ENCODE measurements around the gene GPR25.

GPR25 gene

GRCh38 chr1:200834383-200834782, 38.4 kb upstream of the GPR25 start (continued):
- TF ChIP-seq, protein P1, sequence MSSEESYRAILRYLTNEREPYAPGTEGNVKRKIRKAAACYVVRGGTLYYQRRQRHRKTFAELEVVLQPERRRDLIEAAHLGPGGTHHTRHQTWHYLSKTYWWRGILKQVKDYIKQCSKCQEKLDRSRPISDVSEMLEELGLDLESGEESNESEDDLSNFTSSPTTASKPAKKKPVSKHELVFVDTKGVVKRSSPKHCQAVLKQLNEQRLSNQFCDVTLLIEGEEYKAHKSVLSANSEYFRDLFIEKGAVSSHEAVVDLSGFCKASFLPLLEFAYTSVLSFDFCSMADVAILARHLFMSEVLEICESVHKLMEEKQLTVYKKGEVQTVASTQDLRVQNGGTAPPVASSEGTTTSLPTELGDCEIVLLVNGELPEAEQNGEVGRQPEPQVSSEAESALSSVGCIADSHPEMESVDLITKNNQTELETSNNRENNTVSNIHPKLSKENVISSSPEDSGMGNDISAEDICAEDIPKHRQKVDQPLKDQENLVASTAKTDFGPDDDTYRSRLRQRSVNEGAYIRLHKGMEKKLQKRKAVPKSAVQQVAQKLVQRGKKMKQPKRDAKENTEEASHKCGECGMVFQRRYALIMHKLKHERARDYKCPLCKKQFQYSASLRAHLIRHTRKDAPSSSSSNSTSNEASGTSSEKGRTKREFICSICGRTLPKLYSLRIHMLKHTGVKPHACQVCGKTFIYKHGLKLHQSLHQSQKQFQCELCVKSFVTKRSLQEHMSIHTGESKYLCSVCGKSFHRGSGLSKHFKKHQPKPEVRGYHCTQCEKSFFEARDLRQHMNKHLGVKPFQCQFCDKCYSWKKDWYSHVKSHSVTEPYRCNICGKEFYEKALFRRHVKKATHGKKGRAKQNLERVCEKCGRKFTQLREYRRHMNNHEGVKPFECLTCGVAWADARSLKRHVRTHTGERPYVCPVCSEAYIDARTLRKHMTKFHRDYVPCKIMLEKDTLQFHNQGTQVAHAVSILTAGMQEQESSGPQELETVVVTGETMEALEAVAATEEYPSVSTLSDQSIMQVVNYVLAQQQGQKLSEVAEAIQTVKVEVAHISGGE (tag by site-specific recombination; conservative IDR thresholded peaks at IDR 0.05; ENCODE audit: low read depth), result no peak
- TF ChIP-seq ZNF600 (tag by site-specific recombination; IDR thresholded peaks at IDR 0.05), result no peak
- TF ChIP-seq ZNF2 (tag by site-specific recombination; IDR thresholded peaks at IDR 0.05), result no peak
- TF ChIP-seq, protein P2, sequence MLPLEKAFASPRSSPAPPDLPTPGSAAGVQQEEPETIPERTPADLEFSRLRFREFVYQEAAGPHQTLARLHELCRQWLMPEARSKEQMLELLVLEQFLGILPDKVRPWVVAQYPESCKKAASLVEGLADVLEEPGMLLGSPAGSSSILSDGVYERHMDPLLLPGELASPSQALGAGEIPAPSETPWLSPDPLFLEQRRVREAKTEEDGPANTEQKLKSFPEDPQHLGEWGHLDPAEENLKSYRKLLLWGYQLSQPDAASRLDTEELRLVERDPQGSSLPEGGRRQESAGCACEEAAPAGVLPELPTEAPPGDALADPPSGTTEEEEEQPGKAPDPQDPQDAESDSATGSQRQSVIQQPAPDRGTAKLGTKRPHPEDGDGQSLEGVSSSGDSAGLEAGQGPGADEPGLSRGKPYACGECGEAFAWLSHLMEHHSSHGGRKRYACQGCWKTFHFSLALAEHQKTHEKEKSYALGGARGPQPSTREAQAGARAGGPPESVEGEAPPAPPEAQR (tag by site-specific recombination; IDR thresholded peaks at IDR 0.05), result no peak
- no peak for TF ChIP-seq ZNF785 (tag by site-specific recombination; IDR thresholded peaks at IDR 0.05)
- TF ChIP-seq ZNF830 (tag by site-specific recombination; IDR thresholded peaks at IDR 0.05; ENCODE audit: low read depth), result no peak
- no peak for TF ChIP-seq ZNF777 (tag by site-specific recombination; IDR thresholded peaks at IDR 0.05; ENCODE audit: borderline replicate concordance)
- no peak for TF ChIP-seq ZNF707 (tag by site-specific recombination; IDR thresholded peaks at IDR 0.05)
- no peak for TF ChIP-seq ZNF146 (tag by site-specific recombination; IDR thresholded peaks at IDR 0.05)
- no peak for TF ChIP-seq ZBTB7A (tag by site-specific recombination; IDR thresholded peaks at IDR 0.05; ENCODE audit: low read depth)

GRCh38 chr1:200836213-200836612, 36.6 kb upstream of the GPR25 start:
- H3K36me3 ChIP-seq (ENCODE audit: control insufficient read depth in 2 of 2, insufficient read depth in 1 of 2, low read length in 2 of 2), result peaks cover 10 to 11% of the 10 kb centered on the region in 2 experiments; a peak in 2 of 3 replicates
- no peaks in the 10 kb centered on the region for H3K9me3 ChIP-seq (ENCODE audit: control insufficient read depth, insufficient read depth, low read depth, low read length)
- no peaks in the 10 kb centered on the region for H3K4me1 ChIP-seq (ENCODE audit: control insufficient read depth, insufficient read depth, low read length)
- no peak overlapping the region for H3K4me3 ChIP-seq (ENCODE audit: low read depth, low read length)
- CTCF ChIA-PET, result interaction anchor here (0.6 to 0.8 kb wide), 2 partner anchors 184 to 206 kb away, joined by 3 to 6 read pairs; no protein-coding TSS in a partner anchor
- POLR2A ChIA-PET, result no interaction called here
- no peak overlapping the region for H3K27ac ChIP-seq (ENCODE audit: extremely low read depth, low read depth, low read length)
- TF ChIP-seq, protein P3, sequence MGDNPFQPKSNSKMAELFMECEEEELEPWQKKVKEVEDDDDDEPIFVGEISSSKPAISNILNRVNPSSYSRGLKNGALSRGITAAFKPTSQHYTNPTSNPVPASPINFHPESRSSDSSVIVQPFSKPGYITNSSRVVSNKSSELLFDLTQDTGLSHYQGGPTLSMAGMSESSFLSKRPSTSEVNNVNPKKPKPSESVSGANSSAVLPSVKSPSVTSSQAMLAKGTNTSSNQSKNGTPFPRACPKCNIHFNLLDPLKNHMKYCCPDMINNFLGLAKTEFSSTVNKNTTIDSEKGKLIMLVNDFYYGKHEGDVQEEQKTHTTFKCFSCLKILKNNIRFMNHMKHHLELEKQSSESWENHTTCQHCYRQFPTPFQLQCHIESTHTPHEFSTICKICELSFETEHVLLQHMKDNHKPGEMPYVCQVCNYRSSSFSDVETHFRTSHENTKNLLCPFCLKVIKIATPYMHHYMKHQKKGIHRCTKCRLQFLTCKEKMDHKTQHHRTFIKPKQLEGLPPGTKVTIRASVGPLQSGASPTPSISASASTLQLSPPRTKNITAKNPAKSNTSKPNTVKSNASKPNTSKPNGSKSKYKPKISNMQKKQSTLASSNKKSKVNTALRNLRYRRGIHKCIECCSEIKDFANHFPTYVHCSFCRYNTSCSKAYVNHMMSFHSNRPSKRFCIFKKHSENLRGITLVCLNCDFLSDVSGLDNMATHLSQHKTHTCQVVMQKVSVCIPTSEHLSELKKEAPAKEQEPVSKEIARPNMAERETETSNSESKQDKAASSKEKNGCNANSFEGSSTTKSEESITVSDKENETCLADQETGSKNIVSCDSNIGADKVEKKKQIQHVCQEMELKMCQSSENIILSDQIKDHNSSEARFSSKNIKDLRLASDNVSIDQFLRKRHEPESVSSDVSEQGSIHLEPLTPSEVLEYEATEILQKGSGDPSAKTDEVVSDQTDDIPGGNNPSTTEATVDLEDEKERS (tag by site-specific recombination; IDR thresholded peaks at IDR 0.05), result peak; percentile 66; the same call in 1 of the 2 replicates
- TF ChIP-seq ZNF146 (tag by site-specific recombination; IDR thresholded peaks at IDR 0.05), result peak; percentile 96
- no peak for TF ChIP-seq SETDB1 (IDR thresholded peaks at IDR 0.05; ENCODE audit: insufficient read length, low read length)
- no peak for TF ChIP-seq ZNF311 (tag by site-specific recombination; IDR thresholded peaks at IDR 0.05; ENCODE audit: borderline replicate concordance)
- TF ChIP-seq ZNF580 (tag by site-specific recombination; IDR thresholded peaks at IDR 0.05), result peak; percentile 55; the same call in 1 of the 2 replicates
